Mesendoderm (in vitro differentiated cells): ENCODE measurements around the gene BMP7.

Experiments
- DNase-seq: peaks from one replicate; pipeline ENCODE4 v3.0.0; 2013
- H2AK5ac ChIP-seq: 2 replicates; pipeline ENCODE4 v1.6.1; 2013; ENCODE audit warnings: low read length, inconsistent platforms
- H2BK120ac ChIP-seq: 2 replicates; pipeline ENCODE4 v1.6.1; 2013; ENCODE audit warnings: low read depth, mild to moderate bottlenecking, low read length, moderate library complexity, mixed read lengths
- H2BK15ac ChIP-seq: replicated peaks from 2 replicates; pipeline ENCODE4 v1.6.1; 2013; ENCODE audit warnings: low read depth, mild to moderate bottlenecking, moderate library complexity
- H2BK5ac ChIP-seq: 2 replicates; pipeline ENCODE4 v1.6.1; 2013; ENCODE audit warnings: low read length, inconsistent platforms
- H3K18ac ChIP-seq: 2 replicates; pipeline ENCODE4 v1.6.1; 2013; ENCODE audit warnings: mild to moderate bottlenecking, low read length, mixed read lengths
- H3K23ac ChIP-seq: one replicate; pipeline ENCODE4 v1.6.1; 2013; ENCODE audit warnings: low read length
- H3K27ac ChIP-seq: 2 replicates; pipeline ENCODE4 v1.5.1; 2013; ENCODE audit warnings: low read depth, mild to moderate bottlenecking, inconsistent platforms, low read length, moderate library complexity
- H3K27me3 ChIP-seq: 2 replicates; pipeline ENCODE4 v1.6.1; 2013; ENCODE audit warnings: low read length, control low read depth, mild to moderate bottlenecking, inconsistent platforms; ENCODE audit not compliant: insufficient read depth, poor library complexity
- H3K36me3 ChIP-seq: 2 replicates; pipeline ENCODE4 v1.6.1; 2013; ENCODE audit warnings: low read length, inconsistent platforms; ENCODE audit not compliant: control insufficient read depth, insufficient read depth
- H3K4ac ChIP-seq: one replicate; pipeline ENCODE4 v1.6.1; 2013; ENCODE audit warnings: low read depth, mild to moderate bottlenecking, low read length, moderate library complexity
- H3K4me1 ChIP-seq: 2 replicates; pipeline ENCODE4 v1.6.1; 2013; ENCODE audit warnings: low read depth, low read length, inconsistent platforms; ENCODE audit not compliant: control insufficient read depth
- H3K4me2 ChIP-seq: 2 replicates; pipeline ENCODE4 v1.6.1; 2013; ENCODE audit warnings: low read length
- H3K4me3 ChIP-seq: 2 replicates; pipeline ENCODE4 v1.5.1; 2013; ENCODE audit warnings: mild to moderate bottlenecking, low read length
- H3K56ac ChIP-seq: one replicate; pipeline ENCODE4 v1.6.1; 2013; ENCODE audit warnings: low read length
- H3K79me1 ChIP-seq: 2 replicates; pipeline ENCODE4 v1.6.1; 2013; ENCODE audit warnings: low read length, inconsistent platforms
- H3K79me2 ChIP-seq: 2 replicates; pipeline ENCODE4 v1.6.1; 2013; ENCODE audit warnings: mild to moderate bottlenecking, low read length; ENCODE audit not compliant: control insufficient read depth, insufficient read depth
- H3K9ac ChIP-seq: 2 replicates; pipeline ENCODE4 v1.6.1; 2013; ENCODE audit warnings: low read length, inconsistent platforms
- H4K5ac ChIP-seq: one replicate; pipeline ENCODE4 v1.6.1; 2013; ENCODE audit warnings: low read length
- H4K8ac ChIP-seq: one replicate; pipeline ENCODE4 v1.6.1; 2013; ENCODE audit warnings: low read depth, mild to moderate bottlenecking, control low read depth, low read length, moderate library complexity
- WGBS: extraction: QIAGEN DNeasy Blood & Tissue Kit; methylation state at CpG from one replicate; pipeline ENCODE4 v1.1.7; 2013; ENCODE audit warnings: low lambda C conversion rate, missing lambda C conversion rate; ENCODE audit not compliant: insufficient coverage; ENCODE audit errors: extremely low coverage; 5-methylcytosine and 5-hydroxymethylcytosine counted together

Gene BMP7

DNA sequence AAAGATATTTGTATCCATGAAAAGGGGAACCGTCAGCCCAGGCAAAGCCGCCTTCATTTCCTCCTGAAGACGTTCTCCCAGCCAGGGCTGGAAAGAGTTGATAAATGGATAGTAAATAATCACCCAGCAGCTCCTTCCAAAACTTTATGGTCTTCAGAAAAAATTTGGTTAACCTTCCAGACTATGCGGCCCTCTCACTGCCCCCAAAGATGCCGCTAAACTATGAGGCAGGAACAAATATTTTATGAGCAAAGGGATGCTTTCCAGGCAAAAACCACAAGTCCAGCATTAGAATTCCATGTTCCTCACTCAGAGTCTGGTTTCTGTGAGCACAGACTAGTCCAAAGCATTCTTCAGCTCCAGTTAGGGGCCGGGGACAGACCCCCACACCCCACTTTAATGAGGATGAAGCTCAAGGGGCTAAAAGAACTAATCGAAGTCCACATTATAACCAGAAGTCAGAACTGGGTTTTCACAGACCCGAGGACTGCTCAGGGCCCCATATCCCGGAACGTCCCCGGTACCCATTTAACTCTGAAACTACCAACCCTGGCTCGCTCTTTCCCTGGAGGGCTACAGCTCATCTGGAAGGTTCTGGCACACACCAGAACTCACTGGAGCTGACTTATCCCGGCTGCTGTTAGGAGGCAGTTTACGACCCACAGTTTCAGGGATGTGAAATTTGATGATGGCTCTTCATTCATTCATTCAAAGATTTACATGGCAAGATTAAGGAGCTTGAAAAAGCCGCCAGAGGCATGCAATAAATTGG, 29.4 kb downstream of the BMP7 start:
- DNase-seq = no peak
- H3K4me2 ChIP-seq = no peak overlapping the region
- no peak overlapping the region for H2AK5ac ChIP-seq
- H3K23ac ChIP-seq = no peak overlapping the region
- no peaks in the 10 kb centered on the region for H3K4me1 ChIP-seq
- no peaks in the 10 kb centered on the region for H3K36me3 ChIP-seq
- no peak overlapping the region for H2BK5ac ChIP-seq
- no peak overlapping the region for H3K4me3 ChIP-seq
- no peak overlapping the region for H3K4ac ChIP-seq
- H3K18ac ChIP-seq = no peak overlapping the region
- no peak overlapping the region for H4K5ac ChIP-seq
- H3K79me1 ChIP-seq = no peaks in the 10 kb centered on the region
- no peak overlapping the region for H3K27ac ChIP-seq
- WGBS = no CpG with 5 or more reads among the region's 15 CpGs
- H3K9ac ChIP-seq = no peak overlapping the region
- no peak overlapping the region for H3K56ac ChIP-seq
- no peak overlapping the region for H4K8ac ChIP-seq
- H2BK120ac ChIP-seq = no peak overlapping the region
- H2BK15ac ChIP-seq = no peak overlapping the region
- H3K27me3 ChIP-seq = no peaks in the 10 kb centered on the region
- no peaks in the 10 kb centered on the region for H3K79me2 ChIP-seq

DNA sequence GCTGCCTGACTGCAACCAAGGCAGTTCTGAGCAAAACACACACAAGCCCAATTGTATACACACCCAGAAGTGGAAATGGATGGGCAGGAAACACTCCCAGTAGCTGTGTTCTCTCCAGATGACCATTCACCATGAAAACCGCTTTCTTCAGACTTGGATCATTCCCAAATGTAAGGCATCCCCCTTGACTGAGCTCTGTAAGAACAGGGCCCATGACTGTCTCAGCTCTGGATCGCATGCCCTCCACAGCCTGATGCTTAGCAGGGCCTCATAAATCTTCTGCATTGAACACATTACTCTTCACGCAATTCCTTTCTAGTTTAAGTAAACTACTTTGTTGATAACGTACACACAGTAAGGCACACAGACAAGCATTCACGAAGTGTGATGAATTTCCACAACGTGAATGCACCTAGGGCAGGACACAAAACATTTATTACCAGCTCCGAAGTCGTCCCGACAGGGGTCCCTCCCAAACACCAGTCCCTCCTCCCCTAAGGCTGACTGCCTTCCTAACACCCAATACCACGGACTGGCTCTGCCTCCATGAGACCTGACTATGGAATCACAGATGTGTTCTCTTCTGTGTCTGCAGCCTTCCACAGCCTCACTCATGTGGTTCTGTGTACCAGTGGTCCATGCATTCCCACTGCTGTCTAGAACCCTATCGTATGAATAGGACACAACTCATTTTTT, 31.7 kb downstream of the BMP7 start:
- no peak overlapping the region for H4K5ac ChIP-seq
- H3K27ac ChIP-seq = no peak overlapping the region
- no peak overlapping the region for H3K4ac ChIP-seq
- no peaks in the 10 kb centered on the region for H3K36me3 ChIP-seq
- no peak overlapping the region for H2AK5ac ChIP-seq
- no peaks in the 10 kb centered on the region for H3K79me2 ChIP-seq
- WGBS = no CpG with 5 or more reads among the region's 11 CpGs
- H3K79me1 ChIP-seq = no peaks in the 10 kb centered on the region
- H4K8ac ChIP-seq = no peak overlapping the region
- no peak overlapping the region for H3K9ac ChIP-seq
- DNase-seq = no peak
- no peak overlapping the region for H3K18ac ChIP-seq
- no peak overlapping the region for H2BK5ac ChIP-seq
- no peak overlapping the region for H3K56ac ChIP-seq
- no peak overlapping the region for H3K4me2 ChIP-seq
- H2BK120ac ChIP-seq = no peak overlapping the region
- H3K4me3 ChIP-seq = no peak overlapping the region
- H3K27me3 ChIP-seq = no peaks in the 10 kb centered on the region
- no peak overlapping the region for H2BK15ac ChIP-seq
- H3K4me1 ChIP-seq = no peaks in the 10 kb centered on the region
- H3K23ac ChIP-seq = no peak overlapping the region

DNA sequence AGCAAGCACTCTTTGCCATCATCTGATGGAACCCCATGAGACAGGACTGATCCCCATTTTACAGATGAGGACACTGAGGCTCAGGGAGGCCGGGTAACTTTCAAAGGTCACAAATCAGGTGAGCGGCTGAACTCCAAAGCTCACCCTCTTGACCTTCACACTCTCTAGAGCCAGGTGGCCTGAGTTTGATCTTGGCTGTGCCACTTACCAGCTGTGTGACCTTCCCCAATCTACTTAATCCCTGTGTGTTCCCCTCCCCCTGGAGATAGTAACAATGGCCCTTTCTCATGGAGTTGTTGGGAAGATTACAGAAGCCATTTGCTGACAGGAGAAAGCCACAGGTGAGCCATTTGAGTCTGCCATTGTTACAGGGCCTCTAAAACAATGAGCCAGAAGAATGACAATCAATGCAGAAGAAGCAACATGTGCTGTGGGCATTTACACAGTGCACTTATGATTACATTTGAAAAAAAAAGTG, 34.5 kb downstream of the BMP7 start:
- no peak overlapping the region for H3K4ac ChIP-seq
- H3K4me3 ChIP-seq = no peak overlapping the region
- H3K4me2 ChIP-seq = no peak overlapping the region
- no peaks in the 10 kb centered on the region for H3K27me3 ChIP-seq
- no peak overlapping the region for H3K9ac ChIP-seq
- H2BK120ac ChIP-seq = no peak overlapping the region
- no peaks in the 10 kb centered on the region for H3K79me2 ChIP-seq
- WGBS = no CpG with 5 or more reads among the region's 2 CpGs
- peak; percentile 88 for DNase-seq
- H4K5ac ChIP-seq = no peak overlapping the region
- no peak overlapping the region for H3K56ac ChIP-seq
- H2AK5ac ChIP-seq = no peak overlapping the region
- no peaks in the 10 kb centered on the region for H3K36me3 ChIP-seq
- no peak overlapping the region for H2BK5ac ChIP-seq
- H4K8ac ChIP-seq = no peak overlapping the region
- H3K4me1 ChIP-seq = no peaks in the 10 kb centered on the region
- H2BK15ac ChIP-seq = no peak overlapping the region
- H3K79me1 ChIP-seq = no peaks in the 10 kb centered on the region
- H3K27ac ChIP-seq = no peak overlapping the region
- no peak overlapping the region for H3K23ac ChIP-seq
- no peak overlapping the region for H3K18ac ChIP-seq

DNA sequence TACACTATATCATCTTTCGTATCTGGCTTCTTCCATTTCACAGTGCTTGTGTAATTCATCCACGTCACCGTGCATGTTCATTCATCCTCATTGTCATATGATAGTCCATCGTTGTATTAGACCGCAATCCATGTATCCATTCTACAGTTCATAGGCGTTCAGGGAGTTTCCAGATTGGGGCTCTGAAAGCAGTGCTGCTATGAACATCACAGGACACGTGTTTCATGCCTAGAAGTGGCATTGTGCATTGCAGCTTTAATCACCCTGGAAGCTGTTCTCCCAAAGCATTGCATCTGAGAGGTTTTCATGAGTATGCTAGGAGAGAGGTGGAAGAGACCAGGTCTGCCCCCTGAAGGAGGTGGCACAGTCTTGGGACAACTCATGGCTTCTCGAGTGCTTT, 35.3 kb downstream of the BMP7 start:
- H3K18ac ChIP-seq = no peak overlapping the region
- no peak overlapping the region for H3K27ac ChIP-seq
- no peak overlapping the region for H2BK5ac ChIP-seq
- no peaks in the 10 kb centered on the region for H3K36me3 ChIP-seq
- H4K5ac ChIP-seq = no peak overlapping the region
- H3K4me2 ChIP-seq = no peak overlapping the region
- H3K4ac ChIP-seq = no peak overlapping the region
- no peak overlapping the region for H3K23ac ChIP-seq
- H3K79me2 ChIP-seq = no peaks in the 10 kb centered on the region
- no peak overlapping the region for H4K8ac ChIP-seq
- no peaks in the 10 kb centered on the region for H3K79me1 ChIP-seq
- H2BK120ac ChIP-seq = no peak overlapping the region
- no peak overlapping the region for H3K9ac ChIP-seq
- no CpG with 5 or more reads among the region's 8 CpGs for WGBS
- H3K4me3 ChIP-seq = no peak overlapping the region
- no peak overlapping the region for H2BK15ac ChIP-seq
- no peak overlapping the region for H2AK5ac ChIP-seq
- no peaks in the 10 kb centered on the region for H3K27me3 ChIP-seq
- no peak for DNase-seq
- no peaks in the 10 kb centered on the region for H3K4me1 ChIP-seq
- no peak overlapping the region for H3K56ac ChIP-seq

DNA sequence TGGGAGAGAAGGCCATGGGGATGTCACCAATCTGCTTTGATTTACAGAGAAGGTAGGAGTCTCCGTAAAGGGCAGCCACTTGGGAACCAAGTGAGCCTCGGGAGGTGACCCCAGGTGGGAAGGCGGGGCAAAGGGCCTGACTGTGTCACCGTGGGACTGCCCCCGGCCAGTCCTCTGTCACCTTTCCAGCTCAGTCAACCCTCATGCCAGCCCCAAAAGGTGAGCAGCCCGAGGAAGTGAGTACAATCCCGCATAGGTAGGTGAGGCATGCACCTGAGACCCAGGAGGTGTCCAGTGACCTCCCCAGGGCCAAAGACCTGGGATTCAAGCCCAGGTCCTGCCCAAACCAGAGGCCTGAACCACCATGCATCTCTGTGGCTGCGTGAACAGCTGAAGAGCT, 36.2 kb downstream of the BMP7 start:
- no peak for DNase-seq
- Histone ChIP-seq H3K4ac (no peak overlapping the region), H2AK5ac (no peak overlapping the region), H3K23ac (no peak overlapping the region), H3K79me2 (no peaks in the 10 kb centered on the region), H4K5ac (no peak overlapping the region), H3K4me3 (no peak overlapping the region), H4K8ac (no peak overlapping the region), H3K27ac (no peak overlapping the region), H2BK5ac (no peak overlapping the region), H3K27me3 (no peaks in the 10 kb centered on the region), H2BK15ac (no peak overlapping the region), H3K36me3 (no peaks in the 10 kb centered on the region), H3K18ac (no peak overlapping the region), H3K4me1 (no peaks in the 10 kb centered on the region), H3K4me2 (no peak overlapping the region), H2BK120ac (no peak overlapping the region), H3K56ac (no peak overlapping the region), H3K9ac (no peak overlapping the region), H3K79me1 (no peaks in the 10 kb centered on the region)
- WGBS = no CpG with 5 or more reads among the region's 8 CpGs
